GM19438 (cell line): Measurements from ENCODE around the gene KHK.
A peak's percentile ranks its signal among the peaks of the same experiment; 100 is the strongest.

Experiments used
- ATAC-seq: cut with Tn5 transposase; IDR thresholded peaks from one replicate; pipeline ENCODE4 v1.9.1; 2021; ENCODE audit warnings: low read depth; ENCODE audit not compliant: unreplicated experiment

The KHK gene

GRCh38 chr2:27086724-27087593 is at the start of gene KHK:
Gene KHK (plus strand): TSS chr2:27086772. CDS start chr2:27087260, 488 bp downstream.
- peak; percentile 20 for ATAC-seq

GRCh38 chr2:27038012-27038411 is 48.6 kb upstream of the KHK start:
- no peak for ATAC-seq

- ATAC-seq: no peak
Observed at GRCh38 chr2:27038631-27039339, 47.8 kb upstream of the KHK start.

- no peak for ATAC-seq
Observed at GRCh38 chr2:27039426-27039825, 47.1 kb upstream of the KHK start.

GRCh38 chr2:27039871-27040270 is 46.7 kb upstream of the KHK start:
- no peak for ATAC-seq

- no peak for ATAC-seq
Observed at GRCh38 chr2:27040282-27040681, 46.3 kb upstream of the KHK start.

- no peak for ATAC-seq
Observed at GRCh38 chr2:27041752-27042151, 44.8 kb upstream of the KHK start.

GRCh38 chr2:27042159-27042661 is 44.4 kb upstream of the KHK start:
- peak; percentile 79 for ATAC-seq

GRCh38 chr2:27042985-27043634 is 43.5 kb upstream of the KHK start:
- no peak for ATAC-seq

- ATAC-seq: peak; percentile 31
Observed at GRCh38 chr2:27049422-27050280, 36.9 kb upstream of the KHK start.

GRCh38 chr2:27050281-27050995 is 36.1 kb upstream of the KHK start:
- ATAC-seq: peak; percentile 48

GRCh38 chr2:27050996-27051901 is 35.3 kb upstream of the KHK start, which contains the start of gene AGBL5:
Gene AGBL5 (plus strand): TSS chr2:27051668. CDS start chr2:27052959, 1,291 bp downstream.
- ATAC-seq: peak; percentile 58

- no peak for ATAC-seq
Observed at GRCh38 chr2:27051902-27052645, 34.5 kb upstream of the KHK start.

GRCh38 chr2:27053321-27053720 is 33.3 kb upstream of the KHK start:
- ATAC-seq: no peak

GRCh38 chr2:27053776-27054175 is 32.8 kb upstream of the KHK start:
- no peak for ATAC-seq

GRCh38 chr2:27054721-27055120 is 31.9 kb upstream of the KHK start:
- no peak for ATAC-seq

- no peak for ATAC-seq
Observed at GRCh38 chr2:27057184-27057583, 29.4 kb upstream of the KHK start.

- no peak for ATAC-seq
Observed at GRCh38 chr2:27058210-27058609, 28.4 kb upstream of the KHK start.
